GM23338 (cell line): ENCODE results near the gene ST14. TPM values are rescaled to one million over a fixed set of nuclear protein-coding genes. Genes with fewer than 3 reads are reported as not detected.

Experiments
- ATAC-seq: fragments of 200-7000 bp; cut with Tn5 transposase; 3 replicates; pipeline ENCODE4 v1.9.1; 2020
- DNase-seq: peaks from one replicate; pipeline ENCODE4 v3.0.0-alpha.2; 2015; ENCODE audit warnings: low spot score
- H2AFZ ChIP-seq: fragments of 200-600 bp; sonication (generic); 2 replicates; pipeline ENCODE4 v1.8.0; 2016; ENCODE audit warnings: antibody characterized with exemption, mild to moderate bottlenecking, moderate library complexity
- H3F3A ChIP-seq: fragments of 200-600 bp; sonication (generic); replicated peaks from 2 replicates; pipeline ENCODE4 v1.8.0; 2017; ENCODE audit warnings: antibody characterized with exemption, mixed run types, low read depth
- H3K27ac ChIP-seq: fragments of 200-600 bp; sonication (generic); 2 replicates; pipeline ENCODE4 v1.6.1; 2016; ENCODE audit warnings: low read depth
- H3K27me3 ChIP-seq: fragments of 200-600 bp; sonication (generic); 2 replicates; pipeline ENCODE4 v1.8.0; 2016; ENCODE audit warnings: mild to moderate bottlenecking, mixed run types, moderate library complexity; ENCODE audit not compliant: insufficient read depth
- H3K36me3 ChIP-seq: fragments of 200-600 bp; sonication (generic); 2 replicates; pipeline ENCODE4 v1.8.0; 2016; ENCODE audit warnings: mild to moderate bottlenecking; ENCODE audit not compliant: insufficient read depth
- H3K4me1 ChIP-seq: fragments of 200-600 bp; sonication (generic); 2 replicates; pipeline ENCODE4 v1.8.0; 2016; ENCODE audit warnings: mild to moderate bottlenecking, moderate library complexity; ENCODE audit not compliant: insufficient read depth
- H3K4me2 ChIP-seq: fragments of 200-600 bp; sonication (generic); 2 replicates; pipeline ENCODE4 v1.7.1; 2017; ENCODE audit warnings: mixed run types
- H3K4me3 ChIP-seq: fragments of 200-600 bp; sonication (generic); 2 replicates; pipeline ENCODE4 v1.6.1; 2016; ENCODE audit warnings: mixed run types
- H3K79me2 ChIP-seq: fragments of 200-600 bp; sonication (generic); replicated peaks from 2 replicates; pipeline ENCODE4 v1.8.0; 2017; ENCODE audit warnings: mild to moderate bottlenecking; ENCODE audit not compliant: insufficient read depth
- H3K9me2 ChIP-seq: fragments of 200-600 bp; sonication (generic); 2 replicates; pipeline ENCODE4 v1.8.0; 2017; ENCODE audit not compliant: insufficient read depth
- H4K20me1 ChIP-seq: fragments of 200-600 bp; sonication (generic); replicated peaks from 2 replicates; pipeline ENCODE4 v1.8.0; 2017; ENCODE audit warnings: mild to moderate bottlenecking; ENCODE audit not compliant: insufficient read depth
- H3K27ac Mint-ChIP-seq: 2 replicates; pipeline ENCODE4 v1.8.0; 2020; ENCODE audit warnings: inconsistent platforms, mild to moderate bottlenecking, moderate library complexity, mixed read lengths
- H3K27me3 Mint-ChIP-seq: 3 replicates; pipeline ENCODE4 v1.8.0; 2022; ENCODE audit warnings: low read depth, mild to moderate bottlenecking, moderate library complexity, mixed read lengths, inconsistent platforms; ENCODE audit not compliant: insufficient read depth, poor library complexity
- H3K36me3 Mint-ChIP-seq: 3 replicates; pipeline ENCODE4 v1.8.0; 2021; ENCODE audit warnings: low read depth, mild to moderate bottlenecking, inconsistent platforms, moderate library complexity, mixed read lengths
- H3K4me1 Mint-ChIP-seq: 3 replicates; pipeline ENCODE4 v1.8.0; 2020; ENCODE audit warnings: mild to moderate bottlenecking, inconsistent platforms, mixed read lengths
- H3K4me3 Mint-ChIP-seq: 3 replicates; pipeline ENCODE4 v1.8.0; 2021; ENCODE audit warnings: moderate library complexity, mild to moderate bottlenecking, inconsistent platforms, mixed read lengths
- H3K9me3 Mint-ChIP-seq: 3 replicates; pipeline ENCODE4 v1.8.0; 2020; ENCODE audit warnings: moderate library complexity, mild to moderate bottlenecking, inconsistent platforms, mixed read lengths
- CREB1 ChIP-seq: fragments of 250-450 bp; sonication (Bioruptor Pico); IDR thresholded peaks from 2 replicates; pipeline ENCODE4 v1.5.0; 2020; ENCODE audit warnings: low read depth, mild to moderate bottlenecking, moderate library complexity
- EZH2 ChIP-seq: fragments of 200-600 bp; sonication (generic); IDR thresholded peaks from one replicate; pipeline ENCODE4 v1.8.0; 2017; ENCODE audit warnings: antibody characterized with exemption, mild to moderate bottlenecking, low read depth; ENCODE audit not compliant: unreplicated experiment
- EZH2phosphoT487 ChIP-seq: fragments of 200-600 bp; sonication (generic); IDR thresholded peaks from one replicate; pipeline ENCODE4 v1.8.1; 2018; ENCODE audit warnings: antibody characterized with exemption; ENCODE audit not compliant: unreplicated experiment
- JUNB ChIP-seq: IDR thresholded peaks from one replicate; pipeline ENCODE4 v1.6.1; 2016; ENCODE audit warnings: antibody characterized with exemption; ENCODE audit not compliant: unreplicated experiment
- NANOG ChIP-seq: IDR thresholded peaks from 2 replicates; pipeline ENCODE4 v1.6.1; 2016; ENCODE audit warnings: antibody characterized with exemption, borderline replicate concordance
- POLR2AphosphoS5 ChIP-seq: IDR thresholded peaks from 2 replicates; pipeline ENCODE4 v1.6.1; 2016; ENCODE audit warnings: antibody characterized with exemption, low read depth
- STAT1 ChIP-seq: IDR thresholded peaks from one replicate; pipeline ENCODE4 v1.6.1; 2016; ENCODE audit warnings: antibody characterized with exemption; ENCODE audit not compliant: unreplicated experiment
- ZNF114 ChIP-seq: fragments of 250-450 bp; sonication (Bioruptor Pico); IDR thresholded peaks from 2 replicates; pipeline ENCODE4 v1.5.0; 2020; ENCODE audit warnings: mild to moderate bottlenecking, moderate library complexity
- ZNF331 ChIP-seq: fragments of 250-450 bp; sonication (Bioruptor Pico); IDR thresholded peaks from 2 replicates; pipeline ENCODE4 v1.5.0; 2020; ENCODE audit warnings: low read depth, mild to moderate bottlenecking, moderate library complexity
- polyA plus RNA-seq: library from polyadenylated mRNA; unstranded; fragments of >200 nt; fragmentation: Nextera tagmentation; extraction: Ambion mirVana; gene quantifications from 2 replicates; pipeline ENCODE4 v1.2.1, GENCODE V29; 2016
- total RNA-seq: library from RNA; depleted of rRNA; stranded (reverse); fragments of >200 nt; shearing (Covaris generic); gene quantifications from 2 replicates; pipeline ENCODE4 v1.2.3, GENCODE V29; 2014
- TF ChIP-seq, protein P1 (sequence below): IDR thresholded peaks from 2 replicates; pipeline ENCODE4 v1.6.1; 2016; ENCODE audit warnings: antibody characterized with exemption
- TF ChIP-seq, protein P2 (sequence below), 2 experiments: fragments of 200-600 bp in 1 of 2; sonication (generic) in 1 of 2; conservative IDR thresholded peaks; 2 replicates each; pipeline versions ENCODE4 v1.5.1 to v1.6.1; 2016 to 2017; ENCODE audit warnings: antibody characterized with exemption in 2 of 2, low read depth in 2 of 2, mild to moderate bottlenecking in 2 of 2, moderate library complexity in 1 of 2
- TF ChIP-seq, protein P3 (sequence below): IDR thresholded peaks from one replicate; pipeline ENCODE4 v1.6.1; 2018; ENCODE audit warnings: antibody characterized with exemption; ENCODE audit not compliant: unreplicated experiment

ST14 gene
- total and polyA plus RNA-seq, 2 experiments from 2014 or later = 7.9 to 32.7 TPM

DNA sequence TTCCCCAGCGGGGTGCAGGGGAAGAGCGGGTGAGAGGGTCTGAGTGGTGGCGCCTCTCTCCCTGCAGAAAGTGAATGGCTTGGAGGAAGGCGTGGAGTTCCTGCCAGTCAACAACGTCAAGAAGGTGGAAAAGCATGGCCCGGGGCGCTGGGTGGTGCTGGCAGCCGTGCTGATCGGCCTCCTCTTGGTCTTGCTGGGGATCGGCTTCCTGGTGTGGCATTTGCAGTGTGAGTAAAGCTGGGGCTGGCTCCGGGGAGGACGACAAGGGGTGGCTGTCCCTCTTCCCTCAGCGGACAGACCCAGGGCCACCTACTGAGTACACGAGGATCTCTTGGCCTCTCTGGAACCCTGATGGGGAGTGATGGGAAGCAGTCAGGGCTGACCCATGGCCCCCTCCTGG, 28.5 kb downstream of the ST14 start:
- no peaks in the 10 kb centered on the region for H3K9me2 ChIP-seq
- Mint-ChIP-seq H3K4me3 (no peak overlapping the region), H3K27ac (no peak overlapping the region), H3K9me3 (no peaks in the 10 kb centered on the region), H3K36me3 (no peaks in the 10 kb centered on the region; the same call in 2 of the 3 replicates), H3K4me1 (peaks cover 6% of the 10 kb centered on the region), H3K27me3 (no peaks in the 10 kb centered on the region)
- no peaks in the 10 kb centered on the region; the same call in 1 of the 2 replicates for H4K20me1 ChIP-seq
- H3K27me3 ChIP-seq = no peaks in the 10 kb centered on the region
- no peaks in the 10 kb centered on the region for H3K36me3 ChIP-seq
- DNase-seq = no peak
- H3F3A ChIP-seq = no peaks in the 10 kb centered on the region
- H3K79me2 ChIP-seq = no peaks in the 10 kb centered on the region
- no peak for ATAC-seq
- no peak overlapping the region for H3K27ac ChIP-seq
- H3K4me1 ChIP-seq = no peaks in the 10 kb centered on the region
- TF ChIP-seq, protein P1, sequence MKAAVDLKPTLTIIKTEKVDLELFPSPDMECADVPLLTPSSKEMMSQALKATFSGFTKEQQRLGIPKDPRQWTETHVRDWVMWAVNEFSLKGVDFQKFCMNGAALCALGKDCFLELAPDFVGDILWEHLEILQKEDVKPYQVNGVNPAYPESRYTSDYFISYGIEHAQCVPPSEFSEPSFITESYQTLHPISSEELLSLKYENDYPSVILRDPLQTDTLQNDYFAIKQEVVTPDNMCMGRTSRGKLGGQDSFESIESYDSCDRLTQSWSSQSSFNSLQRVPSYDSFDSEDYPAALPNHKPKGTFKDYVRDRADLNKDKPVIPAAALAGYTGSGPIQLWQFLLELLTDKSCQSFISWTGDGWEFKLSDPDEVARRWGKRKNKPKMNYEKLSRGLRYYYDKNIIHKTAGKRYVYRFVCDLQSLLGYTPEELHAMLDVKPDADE = no peak
- TF ChIP-seq, protein P2, sequence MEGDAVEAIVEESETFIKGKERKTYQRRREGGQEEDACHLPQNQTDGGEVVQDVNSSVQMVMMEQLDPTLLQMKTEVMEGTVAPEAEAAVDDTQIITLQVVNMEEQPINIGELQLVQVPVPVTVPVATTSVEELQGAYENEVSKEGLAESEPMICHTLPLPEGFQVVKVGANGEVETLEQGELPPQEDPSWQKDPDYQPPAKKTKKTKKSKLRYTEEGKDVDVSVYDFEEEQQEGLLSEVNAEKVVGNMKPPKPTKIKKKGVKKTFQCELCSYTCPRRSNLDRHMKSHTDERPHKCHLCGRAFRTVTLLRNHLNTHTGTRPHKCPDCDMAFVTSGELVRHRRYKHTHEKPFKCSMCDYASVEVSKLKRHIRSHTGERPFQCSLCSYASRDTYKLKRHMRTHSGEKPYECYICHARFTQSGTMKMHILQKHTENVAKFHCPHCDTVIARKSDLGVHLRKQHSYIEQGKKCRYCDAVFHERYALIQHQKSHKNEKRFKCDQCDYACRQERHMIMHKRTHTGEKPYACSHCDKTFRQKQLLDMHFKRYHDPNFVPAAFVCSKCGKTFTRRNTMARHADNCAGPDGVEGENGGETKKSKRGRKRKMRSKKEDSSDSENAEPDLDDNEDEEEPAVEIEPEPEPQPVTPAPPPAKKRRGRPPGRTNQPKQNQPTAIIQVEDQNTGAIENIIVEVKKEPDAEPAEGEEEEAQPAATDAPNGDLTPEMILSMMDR (conservative IDR thresholded peaks at IDR 0.05; ENCODE audit: low read depth in 2 of 2) = no peak
- TF ChIP-seq, protein P3, sequence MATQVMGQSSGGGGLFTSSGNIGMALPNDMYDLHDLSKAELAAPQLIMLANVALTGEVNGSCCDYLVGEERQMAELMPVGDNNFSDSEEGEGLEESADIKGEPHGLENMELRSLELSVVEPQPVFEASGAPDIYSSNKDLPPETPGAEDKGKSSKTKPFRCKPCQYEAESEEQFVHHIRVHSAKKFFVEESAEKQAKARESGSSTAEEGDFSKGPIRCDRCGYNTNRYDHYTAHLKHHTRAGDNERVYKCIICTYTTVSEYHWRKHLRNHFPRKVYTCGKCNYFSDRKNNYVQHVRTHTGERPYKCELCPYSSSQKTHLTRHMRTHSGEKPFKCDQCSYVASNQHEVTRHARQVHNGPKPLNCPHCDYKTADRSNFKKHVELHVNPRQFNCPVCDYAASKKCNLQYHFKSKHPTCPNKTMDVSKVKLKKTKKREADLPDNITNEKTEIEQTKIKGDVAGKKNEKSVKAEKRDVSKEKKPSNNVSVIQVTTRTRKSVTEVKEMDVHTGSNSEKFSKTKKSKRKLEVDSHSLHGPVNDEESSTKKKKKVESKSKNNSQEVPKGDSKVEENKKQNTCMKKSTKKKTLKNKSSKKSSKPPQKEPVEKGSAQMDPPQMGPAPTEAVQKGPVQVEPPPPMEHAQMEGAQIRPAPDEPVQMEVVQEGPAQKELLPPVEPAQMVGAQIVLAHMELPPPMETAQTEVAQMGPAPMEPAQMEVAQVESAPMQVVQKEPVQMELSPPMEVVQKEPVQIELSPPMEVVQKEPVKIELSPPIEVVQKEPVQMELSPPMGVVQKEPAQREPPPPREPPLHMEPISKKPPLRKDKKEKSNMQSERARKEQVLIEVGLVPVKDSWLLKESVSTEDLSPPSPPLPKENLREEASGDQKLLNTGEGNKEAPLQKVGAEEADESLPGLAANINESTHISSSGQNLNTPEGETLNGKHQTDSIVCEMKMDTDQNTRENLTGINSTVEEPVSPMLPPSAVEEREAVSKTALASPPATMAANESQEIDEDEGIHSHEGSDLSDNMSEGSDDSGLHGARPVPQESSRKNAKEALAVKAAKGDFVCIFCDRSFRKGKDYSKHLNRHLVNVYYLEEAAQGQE = no peak
- no peak for TF ChIP-seq POLR2AphosphoS5
- no peak for TF ChIP-seq STAT1
- no peak for TF ChIP-seq EZH2phosphoT487
- no peak for TF ChIP-seq EZH2
- TF ChIP-seq JUNB = no peak
- TF ChIP-seq CREB1 (CRISPR knock-in tag) = no peak
- no peak for TF ChIP-seq NANOG
- no peak for TF ChIP-seq ZNF331 (CRISPR knock-in tag)
- TF ChIP-seq ZNF114 = no peak
- no peak overlapping the region for H3K4me2 ChIP-seq
- H3K4me3 ChIP-seq = no peak overlapping the region
- no peak overlapping the region for H2AFZ ChIP-seq
